Right renal cortex interstitium (tissue), 3 donors: ENCODE measurements around the gene NEB. TPM values are rescaled to one million over a fixed set of nuclear protein-coding genes. Genes with fewer than 3 reads are reported as not detected.

Experiments used
- DNase-seq, 3 donors: peaks; one replicate each; pipeline ENCODE4 v3.0.0-alpha.2; 2013; ENCODE audit warnings: low read depth in 3 of 3, low spot score in 2 of 3
- polyA plus RNA-seq, 3 donors: library from polyadenylated mRNA; unstranded; fragments of 120-200 nt; gene quantifications; one replicate each; pipeline ENCODE4 v1.2.1, GENCODE V29; 2013; ENCODE audit not compliant: insufficient read length in 3 of 3

The NEB gene
- polyA plus RNA-seq, 3 donors, result 8.8 to 15.8 (median 11.1) TPM

DNA sequence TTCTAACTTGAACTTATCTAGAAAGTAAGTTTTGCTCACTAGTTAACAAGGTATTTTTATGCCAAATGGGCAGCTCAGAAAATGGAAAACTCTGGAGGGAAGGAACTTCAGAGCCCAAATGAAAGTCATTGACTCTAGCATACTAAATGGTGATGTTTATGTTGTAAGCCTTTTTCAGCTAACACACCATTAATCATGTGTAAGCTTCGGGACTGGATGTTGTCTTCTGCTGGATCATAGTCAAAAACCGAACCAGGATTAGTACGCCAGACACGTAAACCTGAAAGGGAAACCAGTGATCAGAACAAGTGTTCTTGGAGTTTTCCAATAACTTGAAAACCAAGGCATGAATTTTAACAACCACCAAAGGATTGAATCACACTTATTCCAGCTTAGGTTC lies 242.8 kb downstream of the NEB start:
- no peak for DNase-seq

DNA sequence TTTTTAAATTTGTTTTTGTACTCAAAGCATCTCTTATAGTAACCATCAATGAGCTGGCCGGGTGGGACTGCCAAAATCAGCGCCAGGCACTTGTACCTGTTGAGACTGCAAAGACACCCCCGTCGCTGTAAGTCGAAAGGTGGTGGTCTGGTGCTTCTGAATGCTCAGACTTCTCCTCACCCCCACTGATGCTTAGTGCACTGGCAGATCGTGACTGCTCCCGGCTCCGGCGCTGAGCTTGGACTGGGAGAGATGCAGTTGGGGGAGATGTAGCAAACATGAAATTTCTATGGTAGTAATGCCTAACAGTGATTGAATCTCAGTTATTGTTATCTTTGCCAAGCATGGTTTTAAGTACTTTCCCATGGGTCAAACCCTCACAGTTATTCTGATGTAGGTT lies 244.0 kb downstream of the NEB start:
- no peak for DNase-seq

DNA sequence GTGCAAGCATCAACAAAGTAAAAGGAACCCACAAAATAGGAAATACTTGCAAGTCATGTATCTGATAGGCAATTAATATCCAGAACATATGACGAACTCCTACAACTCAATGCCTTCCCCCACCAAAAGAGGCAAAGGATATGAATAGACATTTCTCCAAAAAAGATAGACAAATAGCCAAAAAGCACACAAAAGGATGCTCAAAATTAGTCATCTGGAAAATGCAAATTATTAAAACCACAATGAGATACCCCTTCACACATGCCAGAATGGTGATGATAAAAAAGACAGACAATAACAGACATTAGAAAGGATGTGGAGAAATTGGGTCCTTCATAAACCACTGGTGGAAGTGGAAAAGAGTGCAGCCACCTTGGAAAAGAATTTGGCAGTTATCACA lies 248.2 kb downstream of the NEB start:
- DNase-seq, result no peak

DNA sequence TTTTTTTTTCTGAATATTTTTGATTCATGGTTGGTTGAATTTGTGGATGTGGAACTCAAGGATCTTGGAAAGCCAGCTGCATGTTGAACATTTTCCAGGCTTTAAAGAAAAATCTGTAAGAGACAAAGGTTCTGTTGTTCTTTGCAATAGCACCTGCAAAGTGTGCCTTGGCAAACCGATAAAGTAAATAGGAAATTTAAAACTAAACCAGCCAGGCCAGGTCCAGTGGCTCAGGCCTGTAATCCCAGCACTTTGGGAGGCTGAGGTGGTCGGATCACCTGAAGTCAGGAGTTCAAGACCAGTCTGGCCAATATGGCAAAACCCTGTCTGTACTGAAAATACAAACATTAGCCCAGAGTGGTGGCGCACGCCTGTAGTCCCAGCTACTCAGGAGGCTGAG lies 250.2 kb downstream of the NEB start:
- no peak for DNase-seq

DNA sequence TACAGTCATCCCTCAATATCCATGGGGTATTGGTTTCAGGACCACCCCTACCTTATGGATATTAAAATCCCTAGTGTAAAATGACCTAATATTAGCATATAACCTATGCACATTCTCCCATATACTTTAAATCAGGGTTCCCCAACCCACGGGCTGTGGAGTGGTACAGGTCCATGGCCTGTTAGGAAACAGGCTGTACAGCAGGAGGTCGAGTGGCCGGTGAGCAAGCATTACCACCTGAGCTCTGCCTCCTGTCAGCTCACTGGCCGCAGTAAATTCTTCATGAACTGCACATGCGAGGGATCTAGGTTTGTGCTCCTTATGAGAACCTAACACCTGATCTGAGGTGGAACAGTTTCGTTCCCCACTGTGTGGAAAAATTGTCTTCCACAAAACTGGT lies 250.7 kb downstream of the NEB start:
- no peak for DNase-seq

- no peak for DNase-seq
Measured at GRCh38 chr2:151482171-151482725, 252.0 kb downstream of the NEB start.

- DNase-seq, result no peak
Measured at GRCh38 chr2:151481744-151482143, 252.5 kb downstream of the NEB start.

- no peak for DNase-seq
Measured at GRCh38 chr2:151478011-151478410, 256.3 kb downstream of the NEB start.

DNA sequence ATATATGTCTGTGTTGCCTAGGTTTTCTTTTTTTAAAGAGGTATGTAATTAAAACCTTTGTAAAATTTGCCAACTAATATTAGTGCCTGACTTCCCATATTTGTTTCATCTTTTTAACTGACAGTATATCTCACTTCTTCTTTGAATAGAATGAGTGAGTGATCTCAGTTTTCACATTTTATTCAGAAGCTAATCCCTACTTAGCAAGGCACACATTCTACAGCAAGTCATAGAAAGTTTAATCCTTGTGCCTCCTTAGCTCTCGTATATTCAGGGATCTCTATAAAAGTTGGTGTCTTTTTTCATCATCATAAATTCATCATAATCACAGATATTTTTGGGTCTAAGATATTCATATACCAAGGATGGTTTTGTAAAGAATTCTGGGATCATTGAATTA lies 258.0 kb downstream of the NEB start:
- DNase-seq, result no peak

- DNase-seq, result no peak
Measured at GRCh38 chr2:151475071-151475470, 259.2 kb downstream of the NEB start.

GRCh38 chr2:151472966-151473365 lies 261.3 kb downstream of the NEB start:
- no peak for DNase-seq

DNA sequence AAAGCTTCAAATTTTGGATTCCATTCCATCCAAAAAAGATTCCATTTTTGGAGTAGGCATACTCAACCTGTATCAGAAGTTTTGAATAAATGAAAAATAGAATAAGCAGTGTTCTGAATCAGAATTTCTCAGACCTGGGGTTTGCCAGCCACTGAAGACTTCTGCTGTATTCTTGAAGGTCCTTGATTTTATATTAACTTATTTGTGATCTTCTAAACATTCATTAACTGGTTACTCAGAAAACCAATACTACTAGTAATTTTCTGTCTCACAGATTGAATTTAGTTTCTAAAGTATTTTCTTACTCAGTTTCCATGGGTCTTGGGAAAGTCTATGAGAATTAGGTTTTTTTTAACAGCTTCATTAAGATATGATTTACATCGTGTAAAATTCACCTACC lies 263.7 kb downstream of the NEB start:
- DNase-seq, result no peak

GRCh38 chr2:151465771-151466170 lies 268.5 kb downstream of the NEB start:
- no peak for DNase-seq

DNA sequence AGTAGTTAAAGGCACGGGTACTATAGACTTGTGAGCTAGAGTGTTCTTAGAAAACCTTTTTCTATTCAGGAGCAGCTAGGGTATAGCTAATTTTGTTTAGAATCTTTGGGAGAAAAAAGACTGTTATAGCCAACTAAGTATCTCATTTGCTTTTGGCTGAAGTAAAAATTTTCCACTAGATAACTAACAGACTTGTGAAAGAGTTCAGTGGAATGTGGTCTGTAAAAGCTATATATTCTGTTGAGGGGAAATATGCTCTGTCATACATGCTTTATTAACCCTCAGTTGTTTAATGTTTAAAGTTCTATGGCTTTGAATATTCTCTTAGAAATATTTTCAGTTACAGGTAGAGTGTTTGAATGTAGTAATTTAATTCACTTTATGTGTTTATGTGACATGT lies 274.9 kb downstream of the NEB start:
- DNase-seq, result no peak

GRCh38 chr2:151439127-151439526 lies 295.1 kb downstream of the NEB start:
- DNase-seq, result no peak

- no peak for DNase-seq
Measured at GRCh38 chr2:151438506-151438905, 295.8 kb downstream of the NEB start.

DNA sequence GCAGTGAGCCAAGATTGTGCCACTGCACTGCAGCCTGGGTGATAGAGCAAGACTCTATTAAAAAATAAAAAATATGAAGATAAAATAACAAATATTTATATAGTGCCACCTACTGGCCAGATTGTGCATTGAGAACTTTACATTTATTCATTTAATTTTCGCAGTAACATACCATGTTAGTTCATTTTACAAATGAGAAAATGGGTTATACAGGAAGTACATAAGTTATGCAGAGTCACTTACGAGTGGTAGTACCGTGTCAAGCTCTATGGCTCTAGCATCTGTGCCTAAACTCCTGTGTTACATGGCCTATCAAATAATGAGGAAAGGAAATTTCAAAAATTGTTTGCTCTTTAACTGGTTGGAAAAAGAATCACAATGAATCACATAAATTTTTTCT lies 296.6 kb downstream of the NEB start:
- DNase-seq, result no peak

Other genes with a start within 250 kb of the NEB start
- gene ARL5A, start 93.9 kb upstream of the NEB start, polyA plus RNA-seq, result 10 to 100 TPM; 40.6 to 43.6 (median 42.8) TPM